Astrocyte (in vitro differentiated cells and primary cell): ENCODE data around the gene TNNI3K. TPM values are rescaled to one million over a fixed set of nuclear protein-coding genes. Genes with fewer than 3 reads are reported as not detected.
A peak's percentile ranks its signal among the peaks of the same experiment; 100 is the strongest.

Source experiments
- DNase-seq: peaks from one replicate; pipeline ENCODE4 v3.0.0-alpha.2; 2010; ENCODE audit warnings: low read depth
- FAIRE-seq: peaks from 2 replicates; lab custom pipeline; 2011; peaks lifted over from hg19 to GRCh38; lab: Jason Lieb, UNC
- H2AFZ ChIP-seq: 2 replicates; pipeline ENCODE4 v1.6.0; 2012; ENCODE audit warnings: low read depth, low read length, inconsistent platforms
- H3K27ac ChIP-seq: 2 replicates; pipeline ENCODE4 v1.5.1; 2011; ENCODE audit warnings: low read depth, low read length, inconsistent platforms
- H3K27me3 ChIP-seq: 2 replicates; pipeline ENCODE4 v1.6.0; 2011; ENCODE audit warnings: low read length, inconsistent platforms; ENCODE audit not compliant: insufficient read depth
- H3K36me3 ChIP-seq: 2 replicates; pipeline ENCODE4 v1.5.1; 2011; ENCODE audit warnings: low read length, inconsistent platforms; ENCODE audit not compliant: insufficient read depth
- H3K4me1 ChIP-seq: 2 replicates; pipeline ENCODE4 v1.5.1; 2011; ENCODE audit warnings: low read length, inconsistent platforms; ENCODE audit not compliant: insufficient read depth
- H3K4me2 ChIP-seq: 2 replicates; pipeline ENCODE4 v1.6.0; 2012; ENCODE audit warnings: low read length, inconsistent platforms
- H3K4me3 ChIP-seq: 2 replicates; pipeline ENCODE4 v1.5.1; 2011; ENCODE audit warnings: low read depth, mild to moderate bottlenecking, low read length, inconsistent platforms; ENCODE audit not compliant: insufficient read depth
- H3K79me2 ChIP-seq: 2 replicates; pipeline ENCODE4 v1.6.0; 2012; ENCODE audit warnings: mild to moderate bottlenecking, low read length, inconsistent platforms; ENCODE audit not compliant: insufficient read depth
- H3K9ac ChIP-seq: 2 replicates; pipeline ENCODE4 v1.6.0; 2012; ENCODE audit warnings: mild to moderate bottlenecking, low read length, inconsistent platforms
- H3K9me3 ChIP-seq: 2 replicates; pipeline ENCODE4 v1.5.1; 2012; ENCODE audit warnings: low read depth, mild to moderate bottlenecking, low read length, inconsistent platforms; ENCODE audit not compliant: insufficient read depth
- H4K20me1 ChIP-seq: 2 replicates; pipeline ENCODE4 v1.6.0; 2012; ENCODE audit warnings: low read length, inconsistent platforms; ENCODE audit not compliant: insufficient read depth
- H3K27ac Mint-ChIP-seq: one replicate; pipeline ENCODE4 v1.8.0; 2021; ENCODE audit warnings: mild to moderate bottlenecking, mixed read lengths; ENCODE audit not compliant: unreplicated experiment
- H3K27me3 Mint-ChIP-seq: one replicate; pipeline ENCODE4 v1.8.0; 2021; ENCODE audit warnings: low read depth, mixed read lengths; ENCODE audit not compliant: unreplicated experiment
- H3K36me3 Mint-ChIP-seq: one replicate; pipeline ENCODE4 v1.8.0; 2021; ENCODE audit warnings: low read depth, mixed read lengths; ENCODE audit not compliant: unreplicated experiment
- H3K4me1 Mint-ChIP-seq: one replicate; pipeline ENCODE4 v1.8.0; 2021; ENCODE audit warnings: low read depth, mixed read lengths; ENCODE audit not compliant: unreplicated experiment
- H3K4me3 Mint-ChIP-seq: one replicate; pipeline ENCODE4 v1.8.0; 2021; ENCODE audit warnings: mild to moderate bottlenecking, moderate library complexity, mixed read lengths; ENCODE audit not compliant: unreplicated experiment
- H3K9me3 Mint-ChIP-seq: one replicate; pipeline ENCODE4 v1.8.0; 2021; ENCODE audit warnings: mild to moderate bottlenecking, mixed read lengths; ENCODE audit not compliant: unreplicated experiment
- EZH2 ChIP-seq: IDR thresholded peaks from 2 replicates; pipeline ENCODE4 v1.6.1; 2012; ENCODE audit warnings: mild to moderate bottlenecking, low read length, inconsistent platforms; ENCODE audit not compliant: insufficient read depth
- total RNA-seq: library from RNA; stranded (reverse); gene quantifications from 2 replicates; pipeline ENCODE4 v1.2.1, GENCODE V29; 2021
- TF ChIP-seq, protein P1 (sequence below): IDR thresholded peaks from 2 replicates; pipeline ENCODE4 v1.5.1; 2011; ENCODE audit warnings: low read depth, mild to moderate bottlenecking, inconsistent platforms, low read length, moderate library complexity; ENCODE audit not compliant: insufficient read depth

Gene TNNI3K
- total RNA-seq, 1 donor from 2014 or later, result 0.45 TPM

DNA sequence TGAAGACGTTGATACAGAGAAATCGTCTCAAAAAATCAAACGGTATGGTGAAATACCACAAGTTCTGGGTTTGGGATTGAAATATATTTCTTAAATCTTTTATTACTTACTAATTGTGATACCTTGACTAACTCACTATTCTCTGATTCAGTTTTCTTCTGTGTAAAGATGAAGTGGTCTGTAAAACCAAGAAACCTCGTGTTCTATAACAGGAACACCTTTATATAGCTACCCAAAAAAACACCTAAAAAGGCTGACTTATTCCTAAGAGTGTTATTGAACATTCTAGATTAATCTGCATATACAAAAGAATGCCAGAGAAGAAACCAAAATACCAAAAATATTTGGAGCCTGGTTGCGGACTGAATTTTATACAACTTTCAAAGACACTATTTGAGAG, 37.9 kb upstream of the TNNI3K start:
- Mint-ChIP-seq H3K9me3 (no peaks in the 10 kb centered on the region), H3K4me3 (peak overlapping the region; percentile 92), H3K27ac (peak overlapping the region; percentile 37), H3K4me1 (no peaks in the 10 kb centered on the region), H3K27me3 (no peaks in the 10 kb centered on the region), H3K36me3 (no peaks in the 10 kb centered on the region)
- Histone ChIP-seq H3K27ac (peak overlapping the region; percentile 87), H3K4me2 (peak overlapping the region; percentile 92), H3K9ac (peak overlapping the region; percentile 89), H3K27me3 (no peaks in the 10 kb centered on the region), H2AFZ (peak overlapping the region; percentile 92), H3K4me3 (peak overlapping the region; percentile 92), H3K36me3 (no peaks in the 10 kb centered on the region), H4K20me1 (no peaks in the 10 kb centered on the region), H3K79me2 (no peaks in the 10 kb centered on the region), H3K9me3 (no peaks in the 10 kb centered on the region), H3K4me1 (no peaks in the 10 kb centered on the region)
- TF ChIP-seq, protein P1, sequence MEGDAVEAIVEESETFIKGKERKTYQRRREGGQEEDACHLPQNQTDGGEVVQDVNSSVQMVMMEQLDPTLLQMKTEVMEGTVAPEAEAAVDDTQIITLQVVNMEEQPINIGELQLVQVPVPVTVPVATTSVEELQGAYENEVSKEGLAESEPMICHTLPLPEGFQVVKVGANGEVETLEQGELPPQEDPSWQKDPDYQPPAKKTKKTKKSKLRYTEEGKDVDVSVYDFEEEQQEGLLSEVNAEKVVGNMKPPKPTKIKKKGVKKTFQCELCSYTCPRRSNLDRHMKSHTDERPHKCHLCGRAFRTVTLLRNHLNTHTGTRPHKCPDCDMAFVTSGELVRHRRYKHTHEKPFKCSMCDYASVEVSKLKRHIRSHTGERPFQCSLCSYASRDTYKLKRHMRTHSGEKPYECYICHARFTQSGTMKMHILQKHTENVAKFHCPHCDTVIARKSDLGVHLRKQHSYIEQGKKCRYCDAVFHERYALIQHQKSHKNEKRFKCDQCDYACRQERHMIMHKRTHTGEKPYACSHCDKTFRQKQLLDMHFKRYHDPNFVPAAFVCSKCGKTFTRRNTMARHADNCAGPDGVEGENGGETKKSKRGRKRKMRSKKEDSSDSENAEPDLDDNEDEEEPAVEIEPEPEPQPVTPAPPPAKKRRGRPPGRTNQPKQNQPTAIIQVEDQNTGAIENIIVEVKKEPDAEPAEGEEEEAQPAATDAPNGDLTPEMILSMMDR, result no peak
- no peak for TF ChIP-seq EZH2
- no peak for DNase-seq
- FAIRE-seq, result no peak

DNA sequence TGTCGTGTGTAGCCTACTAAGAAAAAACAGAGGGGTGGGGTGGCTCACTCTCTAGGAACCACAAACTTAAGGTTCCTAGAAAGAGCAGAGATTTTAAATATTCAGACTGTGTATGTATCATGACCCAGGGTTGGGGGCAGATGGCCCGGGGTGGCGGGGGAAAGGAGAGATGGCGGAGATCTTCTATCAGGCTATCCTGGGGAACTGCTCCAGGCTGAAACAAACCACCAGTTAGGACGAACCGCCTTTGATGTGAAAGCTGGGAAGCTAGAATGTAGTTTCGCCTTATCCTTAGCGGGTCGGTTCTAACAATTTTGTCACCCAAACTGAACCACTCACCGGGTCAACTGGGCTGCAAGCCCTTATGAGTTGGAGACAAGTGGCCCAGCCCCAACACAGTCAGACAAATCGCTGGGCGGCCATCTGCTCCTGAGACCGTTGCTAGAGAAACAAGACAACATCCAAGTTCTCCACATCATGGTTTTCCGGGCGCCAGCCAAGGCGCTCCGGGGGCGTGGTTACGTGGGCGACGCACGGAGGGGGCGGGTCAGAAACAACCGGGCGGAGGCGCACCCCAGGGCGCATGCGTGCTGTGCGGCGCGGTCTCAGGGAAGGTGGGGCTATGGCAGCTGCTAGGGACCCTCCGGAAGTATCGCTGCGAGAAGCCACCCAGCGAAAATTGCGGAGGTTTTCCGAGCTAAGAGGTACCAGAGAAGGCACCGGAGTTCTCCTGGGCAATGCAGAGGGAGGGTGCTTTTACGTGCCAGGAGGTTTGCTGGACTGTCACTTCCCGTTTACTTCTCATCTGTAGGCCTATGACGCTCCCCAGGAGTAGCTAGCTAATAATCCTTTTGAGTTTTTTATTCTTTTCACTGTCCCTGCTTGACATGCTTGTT, 37.3 kb upstream of the TNNI3K start, which contains the start of the genes FPGT and LRRIQ3:
FPGT (plus strand) TSS at position 586 of the 896 bp plus-strand sequence; CDS start at position 623, 37 bp downstream.
LRRIQ3 (minus strand) TSS at position 520 of the 896 bp plus-strand sequence. CDS start 14,492 bp downstream, outside the sequence.
- H3K4me1 ChIP-seq, result no peaks in the 10 kb centered on the region
- Mint-ChIP-seq H3K4me3 (peak within 1 kb of the TSS; percentile 92), H3K36me3 (no peaks in the 10 kb centered on the region), H3K4me1 (no peaks in the 10 kb centered on the region), H3K9me3 (no peaks in the 10 kb centered on the region), H3K27ac (peak within 1 kb of the TSS; percentile 37), H3K27me3 (no peaks in the 10 kb centered on the region)
- TF ChIP-seq, protein P1, result no peak
- no peak for TF ChIP-seq EZH2
- H3K9ac ChIP-seq, result peak within 1 kb of the TSS; percentile 89
- peak within 1 kb of the TSS; percentile 87 for H3K27ac ChIP-seq
- no peaks in the 10 kb centered on the region for H3K36me3 ChIP-seq
- H3K79me2 ChIP-seq, result no peaks in the 10 kb centered on the region
- H2AFZ ChIP-seq, result peak within 1 kb of the TSS; percentile 92
- no peaks in the 10 kb centered on the region for H3K27me3 ChIP-seq
- peak; percentile 54 for FAIRE-seq
- DNase-seq, result peak; percentile 82
- no peaks in the 10 kb centered on the region for H4K20me1 ChIP-seq
- H3K4me2 ChIP-seq, result peak within 1 kb of the TSS; percentile 92
- peak within 1 kb of the TSS; percentile 92 for H3K4me3 ChIP-seq
- no peaks in the 10 kb centered on the region for H3K9me3 ChIP-seq
